SK-N-SH (cell line): ENCODE data around the gene SCAF1. TPM values are rescaled to one million over a fixed set of nuclear protein-coding genes. Genes with fewer than 3 reads are reported as not detected.

Source experiments
- CTCF ChIA-PET: fragments of 300-600, 350-600 bp; formaldehyde crosslinking; extraction: SDS; loops from one replicate; lab custom pipeline; 2021; lab: Yijun Ruan, JAX
- POLR2A ChIA-PET: fragments of 350-600 bp; sonication (Branson Sonifier 250); formaldehyde crosslinking; extraction: SDS; loops from one replicate; lab custom pipeline; 2020; ENCODE audit warnings: antibody characterized with exemption, inconsistent platforms; lab: Yijun Ruan, JAX
- DNase-seq: peaks from one replicate; pipeline ENCODE4 v3.0.0; 2012
- H2AFZ ChIP-seq: fragments of 200-600 bp; sonication (generic); 2 replicates; pipeline ENCODE4 v1.8.1; 2016; ENCODE audit warnings: antibody characterized with exemption, mild to moderate bottlenecking, low read depth
- H3F3A ChIP-seq: fragments of 200-600 bp; sonication (generic); replicated peaks from 2 replicates; pipeline ENCODE3; 2016; ENCODE audit warnings: antibody characterized with exemption, mild to moderate bottlenecking; ENCODE audit not compliant: insufficient read depth
- H3K27ac ChIP-seq, 2 experiments: fragments of 200-500 bp in 1 of 2; fragments of 200-600 bp in 1 of 2; sonication (Bioruptor generic) in 1 of 2; sonication (generic), shearing (Covaris generic) in 1 of 2; 2 replicates each; pipeline versions ENCODE4 v1.5.1 to v1.6.1; 2014 to 2016; ENCODE audit warnings: low read depth in 2 of 2, inconsistent platforms in 1 of 2, low read length in 1 of 2, mild to moderate bottlenecking in 1 of 2, mixed read lengths in 1 of 2
- H3K27me3 ChIP-seq: fragments of 200-600 bp; sonication (generic), shearing (Covaris generic); 2 replicates; pipeline ENCODE4 v1.6.1; 2016; ENCODE audit warnings: mixed run types; ENCODE audit not compliant: insufficient read depth
- H3K36me3 ChIP-seq, 2 experiments: fragments of 200-500 bp in 1 of 2; fragments of 200-600 bp in 1 of 2; sonication (Bioruptor generic) in 1 of 2; sonication (generic) in 1 of 2; replicated peaks in 1 of 2; 2 replicates each; pipeline versions ENCODE3 to v1.5.1; 2014 to 2016; ENCODE audit warnings: low read length in 1 of 2, mild to moderate bottlenecking in 1 of 2; ENCODE audit not compliant: insufficient read depth in 2 of 2, control insufficient read depth in 1 of 2
- H3K4me1 ChIP-seq, 2 experiments: fragments of 200-500 bp in 1 of 2; fragments of 200-600 bp in 1 of 2; sonication (Bioruptor generic) in 1 of 2; sonication (generic), shearing (Covaris generic) in 1 of 2; 2 replicates each; pipeline versions ENCODE4 v1.5.1 to v1.6.1; 2014 to 2016; ENCODE audit warnings: low read depth in 1 of 2, low read length in 1 of 2, mixed run types in 1 of 2; ENCODE audit not compliant: insufficient read depth in 2 of 2, control insufficient read depth in 1 of 2
- H3K4me2 ChIP-seq: fragments of 200-600 bp; sonication (generic), shearing (Covaris generic); 2 replicates; pipeline ENCODE4 v1.6.1; 2017; ENCODE audit warnings: mixed run types
- H3K4me3 ChIP-seq, 2 experiments: fragments of 200-500 bp in 1 of 2; fragments of 200-600 bp in 1 of 2; sonication (Bioruptor generic) in 1 of 2; sonication (generic), shearing (Covaris generic) in 1 of 2; 2 replicates each; pipeline versions ENCODE4 v1.5.1 to v1.8.1; 2014 to 2016; ENCODE audit warnings: low read depth in 2 of 2, inconsistent platforms in 1 of 2, low read length in 1 of 2, mild to moderate bottlenecking in 1 of 2, mixed read lengths in 1 of 2, moderate library complexity in 1 of 2
- H3K79me2 ChIP-seq: fragments of 200-600 bp; sonication (generic); 2 replicates; pipeline ENCODE4 v1.8.1; 2017; ENCODE audit warnings: mild to moderate bottlenecking; ENCODE audit not compliant: insufficient read depth
- H3K9ac ChIP-seq: fragments of 200-600 bp; sonication (generic); 2 replicates; pipeline ENCODE4 v1.6.1; 2017; ENCODE audit warnings: mixed run types
- H3K9me2 ChIP-seq: fragments of 200-600 bp; sonication (generic); 2 replicates; pipeline ENCODE4 v1.6.1; 2017; ENCODE audit warnings: mixed run types
- H3K9me3 ChIP-seq: fragments of 200-600 bp; sonication (generic); 2 replicates; pipeline ENCODE4 v1.6.1; 2017; ENCODE audit warnings: mixed run types, mild to moderate bottlenecking, moderate library complexity
- H4K20me1 ChIP-seq: fragments of 200-600 bp; sonication (generic); 2 replicates; pipeline ENCODE4 v1.6.1; 2017; ENCODE audit warnings: mild to moderate bottlenecking, mixed run types; ENCODE audit not compliant: insufficient read depth
- EZH2phosphoT487 ChIP-seq: fragments of 200-600 bp; sonication (generic); IDR thresholded peaks from 2 replicates; pipeline ENCODE4 v1.6.1; 2017; ENCODE audit warnings: low read depth, mixed run types, mild to moderate bottlenecking, antibody characterized with exemption, moderate library complexity, borderline replicate concordance
- FOSL2 ChIP-seq: IDR thresholded peaks from 2 replicates; pipeline ENCODE4 v1.4.0; 2012; ENCODE audit warnings: low read depth, mild to moderate bottlenecking, moderate library complexity, borderline replicate concordance
- FOXJ3 ChIP-seq: sonication (generic); formaldehyde crosslinking; IDR thresholded peaks from 2 replicates; pipeline ENCODE4 v1.5.1; 2020; ENCODE audit warnings: mild to moderate bottlenecking, missing genetic modification reagents
- FOXM1 ChIP-seq: IDR thresholded peaks from 2 replicates; pipeline ENCODE4 v1.4.0; 2012; ENCODE audit warnings: low read depth, mild to moderate bottlenecking
- GABPA ChIP-seq: IDR thresholded peaks from 2 replicates; pipeline ENCODE4 v1.4.0; 2012; ENCODE audit warnings: low read depth, mild to moderate bottlenecking
- GATA2 ChIP-seq: sonication (generic); formaldehyde crosslinking; IDR thresholded peaks from 2 replicates; pipeline ENCODE4 v1.5.0; 2020; ENCODE audit warnings: mild to moderate bottlenecking, missing genetic modification reagents
- IRF3 ChIP-seq: fragments of 150-350 bp; IDR thresholded peaks from 2 replicates; pipeline ENCODE4 v1.6.1; 2016; ENCODE audit warnings: mild to moderate bottlenecking, low read depth, low read length
- NRF1 ChIP-seq: IDR thresholded peaks from 2 replicates; pipeline ENCODE4 v1.6.1; 2012; ENCODE audit warnings: low read depth, mild to moderate bottlenecking, low read length
- RFX5 ChIP-seq: IDR thresholded peaks from 2 replicates; pipeline ENCODE4 v1.6.1; 2012; ENCODE audit warnings: mild to moderate bottlenecking, improper control_type of control experiment, low read length
- SIN3A ChIP-seq: IDR thresholded peaks from 2 replicates; pipeline ENCODE4 v1.6.1; 2012; ENCODE audit warnings: low read depth, mild to moderate bottlenecking, low read length, moderate library complexity, borderline replicate concordance
- SMC3 ChIP-seq: IDR thresholded peaks from 2 replicates; pipeline ENCODE4 v1.6.1; 2012; ENCODE audit warnings: low read depth, low read length, improper control_type of control experiment
- TCF12 ChIP-seq: IDR thresholded peaks from 2 replicates; pipeline ENCODE4 v1.4.0; 2012
- TEAD4 ChIP-seq: IDR thresholded peaks from 2 replicates; pipeline ENCODE4 v1.4.0; 2012; ENCODE audit warnings: mild to moderate bottlenecking, borderline replicate concordance; ENCODE audit not compliant: insufficient read depth
- USF1 ChIP-seq: IDR thresholded peaks from 2 replicates; pipeline ENCODE4 v1.4.0; 2012; ENCODE audit warnings: low read depth, borderline replicate concordance
- YY1 ChIP-seq: IDR thresholded peaks from 2 replicates; pipeline ENCODE4 v1.4.0; 2012; ENCODE audit warnings: low read depth, mild to moderate bottlenecking
- WGBS: methylation state at CpG from one replicate; pipeline ENCODE4 v1.1.6; 2017; ENCODE audit warnings: low lambda C conversion rate; 5-methylcytosine and 5-hydroxymethylcytosine counted together
- polyA plus RNA-seq, 3 experiments: library from polyadenylated mRNA; depleted of rRNA; stranded (reverse); fragments of >200 nt; gene quantifications; 2 replicates each; pipeline ENCODE4 v1.2.3, GENCODE V29; 2012

SCAF1 gene
- polyA plus RNA-seq, 1 of the 3 experiments (the other 2 are of a cell fraction): 9.5 TPM

DNA sequence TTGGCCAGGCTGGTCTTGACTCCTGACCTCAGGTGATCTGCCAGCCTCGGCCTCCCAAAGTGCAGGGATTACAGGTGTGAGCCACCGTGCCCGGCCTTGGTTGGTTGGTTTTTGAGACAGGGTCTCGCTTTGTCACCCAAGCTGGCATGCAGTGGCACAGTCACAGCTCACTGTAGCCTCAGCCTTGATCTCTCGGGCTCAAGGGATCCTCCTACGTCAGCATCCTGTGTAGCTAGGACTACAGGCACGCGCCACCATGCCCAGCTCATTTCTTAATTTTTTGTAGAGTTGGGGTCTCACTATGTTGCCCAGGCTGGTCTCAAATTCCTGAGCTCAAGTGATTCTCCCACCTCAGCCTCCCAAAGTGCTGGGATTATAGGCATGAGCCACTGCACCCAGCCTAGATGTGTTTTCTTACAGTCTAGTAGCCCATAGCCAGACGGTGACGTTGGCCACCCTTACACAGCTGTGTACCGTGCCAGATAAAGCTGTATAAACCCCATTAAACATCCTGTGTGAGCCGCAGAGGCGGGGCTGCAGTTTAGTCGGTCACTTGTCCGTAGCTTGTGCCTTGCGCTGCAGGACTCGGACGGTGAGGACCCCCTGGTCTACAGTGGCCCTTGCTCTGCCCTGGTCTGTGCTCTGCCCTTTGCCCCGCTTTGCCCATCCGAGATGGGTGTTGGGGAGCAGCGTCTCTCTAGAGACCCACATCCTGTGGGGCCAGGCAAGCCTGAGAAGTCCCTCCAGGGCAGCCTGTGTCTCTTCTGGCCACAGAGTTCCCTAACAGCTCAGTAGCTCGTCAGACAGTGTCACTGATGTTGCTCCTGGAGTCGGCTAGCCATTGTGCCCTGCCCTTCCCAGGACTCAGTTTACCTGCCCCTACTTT is 13.8 kb downstream of the SCAF1 start:
- H3K9ac ChIP-seq: no peak overlapping the region
- no peaks in the 10 kb centered on the region for H3K9me2 ChIP-seq
- ChIA-PET CTCF (interaction anchor here (0.6 to 5.5 kb wide), 5 partner anchors 12 to 28 kb away, joined by 4 to 26 read pairs (median 4); no protein-coding TSS in a partner anchor), POLR2A (interaction anchor here (2.1 kb wide), 1 partner anchor 9 kb away, joined by 6 read pairs; no protein-coding TSS in a partner anchor)
- H3K9me3 ChIP-seq: no peaks in the 10 kb centered on the region
- H2AFZ ChIP-seq: no peak overlapping the region
- peaks cover 19 to 73% of the 10 kb centered on the region in 2 experiments for H3K36me3 ChIP-seq
- DNase-seq: no peak
- no peak overlapping the region for H3K27ac ChIP-seq
- peaks cover 6% of the 10 kb centered on the region for H3F3A ChIP-seq
- no peak overlapping the region for H3K4me3 ChIP-seq
- H3K27me3 ChIP-seq: no peaks in the 10 kb centered on the region
- H3K79me2 ChIP-seq: no peaks in the 10 kb centered on the region
- no peak for TF ChIP-seq FOXM1
- TF ChIP-seq FOXJ3 (CRISPR knock-in tag): no peak
- no peak for TF ChIP-seq SMC3
- TF ChIP-seq GATA2 (CRISPR knock-in tag): no peak
- no peak for TF ChIP-seq IRF3
- no peak for TF ChIP-seq TEAD4
- no peak for TF ChIP-seq RFX5
- TF ChIP-seq EZH2phosphoT487: no peak
- TF ChIP-seq NRF1: no peak
- TF ChIP-seq TCF12: no peak
- no peak for TF ChIP-seq SIN3A
- TF ChIP-seq USF1: no peak
- no peak for TF ChIP-seq YY1
- TF ChIP-seq GABPA: no peak
- no peak for TF ChIP-seq FOSL2
- 94% methylated on average over 15 of the region's 23 CpGs for WGBS
- H3K4me1 ChIP-seq: no peaks in the 10 kb centered on the region
- no peak overlapping the region for H3K4me2 ChIP-seq
- 0 out of 2 replicates have a peak, but pooled peaks cover 7% of the 10 kb centered on the region for H4K20me1 ChIP-seq
